Activated CD4-positive, alpha-beta T cell treated with anti-CD3 and anti-CD28 coated beads for 48 hours (primary cell): ENCODE data around the gene STAMBPL1.
A peak's percentile ranks its signal among the peaks of the same experiment; 100 is the strongest.
"Not testable (repeated sequence)": the region's sequence is repeated elsewhere in the genome, so short reads cannot be mapped to it uniquely, and the experiment has no call there.

Experiments
- DNase-seq: peaks from one replicate; pipeline ENCODE4 v3.0.0-alpha.2; 2020

STAMBPL1 gene

DNA sequence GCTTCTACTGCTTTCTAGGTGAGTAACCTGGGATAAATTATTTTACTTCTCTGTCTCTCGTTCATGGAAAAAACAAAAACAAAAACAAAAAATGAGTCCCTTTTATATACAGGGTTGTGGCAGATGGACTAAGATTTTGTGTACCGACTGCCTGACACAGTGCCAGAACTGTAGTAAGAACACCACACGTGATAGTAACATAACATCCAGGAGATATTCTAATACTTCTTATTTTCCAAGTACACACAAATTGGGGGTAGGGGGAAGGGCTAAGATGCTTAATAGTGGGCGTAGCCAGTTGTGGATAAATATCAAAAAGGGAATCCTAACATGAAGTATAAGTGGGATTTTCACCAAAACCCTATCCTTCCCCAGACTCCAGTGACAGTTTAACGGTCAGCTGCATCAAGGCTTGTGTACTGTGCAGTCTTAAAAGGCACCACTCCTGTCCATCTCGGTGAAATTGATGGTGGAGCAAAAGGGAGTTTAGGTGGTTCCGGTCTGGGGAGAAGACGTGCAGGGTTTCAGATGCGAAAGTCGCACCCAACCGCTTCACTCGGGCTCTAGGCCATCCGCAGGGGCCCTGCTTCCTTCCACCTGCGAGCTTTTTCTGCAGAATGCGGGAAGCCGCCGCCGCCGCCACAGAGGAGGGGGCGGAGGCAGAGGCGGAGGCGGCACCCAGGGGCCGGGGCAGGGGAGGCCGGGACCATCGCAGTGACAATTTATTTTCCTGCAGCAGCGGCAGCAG, at the start of gene STAMBPL1:
Gene STAMBPL1 (plus strand): TSS at position 712 of the 748 bp plus-strand sequence. CDS start 21,464 bp downstream, outside the sequence.
- DNase-seq: peak; percentile 85

DNA sequence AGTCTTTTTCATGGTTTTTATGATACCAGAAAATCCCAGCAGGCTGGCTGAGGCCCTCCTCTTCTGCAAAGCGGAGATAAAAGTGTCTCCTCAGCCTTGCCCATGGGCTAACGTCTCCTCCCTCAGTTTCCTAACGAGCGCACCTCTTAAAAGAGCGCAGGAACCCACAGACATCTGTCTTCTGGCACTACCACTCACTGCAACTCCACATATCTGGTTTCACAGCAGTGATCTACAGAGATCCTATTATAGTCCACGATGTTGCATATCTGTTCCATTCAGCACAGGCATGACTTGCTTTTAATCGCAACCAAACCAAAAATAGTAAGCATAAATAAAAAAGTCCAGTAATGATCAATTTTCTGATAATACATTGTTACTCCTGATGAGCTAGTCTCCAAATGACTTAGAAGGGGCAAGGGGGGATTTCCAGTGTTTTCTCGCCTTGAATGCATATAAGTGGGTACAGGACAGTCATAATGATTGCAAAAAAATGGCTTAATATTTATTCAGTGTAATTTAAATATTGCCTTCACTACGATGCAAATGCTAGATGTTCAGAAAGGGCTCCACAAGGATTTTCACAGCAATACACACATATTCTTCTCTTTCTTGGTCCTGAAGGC, 49.3 kb upstream of the STAMBPL1 start:
- DNase-seq: no peak

DNA sequence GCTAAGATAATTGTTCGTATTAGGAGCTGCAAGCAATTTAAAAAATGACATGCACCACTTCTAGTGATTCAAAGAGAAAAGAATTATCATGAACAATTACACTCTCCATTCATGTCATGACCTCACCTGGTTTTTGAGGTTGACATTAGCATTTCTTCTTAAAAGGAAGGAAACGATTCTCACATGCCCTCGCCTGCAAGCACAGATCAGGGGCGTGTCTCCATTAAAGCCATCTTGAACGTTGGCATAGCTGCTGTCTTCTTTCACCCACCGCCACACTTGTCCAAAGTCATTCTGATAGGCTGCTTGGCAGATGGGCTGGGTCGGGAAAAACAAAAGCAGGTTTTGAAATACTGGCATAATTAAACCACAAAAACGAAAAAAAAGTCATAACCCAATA, 48.3 kb upstream of the STAMBPL1 start:
- DNase-seq: peak; percentile 52

GRCh38 chr10:88832376-88832775, 47.7 kb upstream of the STAMBPL1 start:
- no peak for DNase-seq

DNA sequence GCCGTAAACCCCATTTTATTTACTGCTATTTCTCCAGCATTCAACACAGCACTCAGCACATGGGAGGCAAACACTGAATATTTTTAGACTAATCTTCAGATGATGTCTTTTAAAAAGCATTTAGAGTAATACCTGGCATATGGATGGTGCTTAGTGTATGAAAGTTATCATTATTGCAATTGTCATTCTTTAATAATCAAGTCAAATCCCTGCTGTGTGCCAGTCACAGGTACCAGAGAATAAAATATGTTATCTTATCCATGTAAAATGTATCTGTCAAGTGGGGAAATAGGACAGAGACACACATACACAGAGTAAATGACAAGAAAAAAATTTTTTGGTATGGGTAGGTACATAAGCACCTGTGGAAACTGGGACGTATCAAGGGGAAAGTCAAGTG, 46.9 kb upstream of the STAMBPL1 start:
- DNase-seq: no peak

- DNase-seq: no peak
These were observed 46.3 kb upstream of the STAMBPL1 start for GRCh38 chr10:88833723-88834122.

- peak; percentile 92 for DNase-seq
These were observed 44.7 kb upstream of the STAMBPL1 start for GRCh38 chr10:88835096-88835909.

GRCh38 chr10:88835910-88836221, 44.2 kb upstream of the STAMBPL1 start:
- DNase-seq: no peak

GRCh38 chr10:88837632-88838031, 42.4 kb upstream of the STAMBPL1 start:
- not testable (repeated sequence) for DNase-seq

DNA sequence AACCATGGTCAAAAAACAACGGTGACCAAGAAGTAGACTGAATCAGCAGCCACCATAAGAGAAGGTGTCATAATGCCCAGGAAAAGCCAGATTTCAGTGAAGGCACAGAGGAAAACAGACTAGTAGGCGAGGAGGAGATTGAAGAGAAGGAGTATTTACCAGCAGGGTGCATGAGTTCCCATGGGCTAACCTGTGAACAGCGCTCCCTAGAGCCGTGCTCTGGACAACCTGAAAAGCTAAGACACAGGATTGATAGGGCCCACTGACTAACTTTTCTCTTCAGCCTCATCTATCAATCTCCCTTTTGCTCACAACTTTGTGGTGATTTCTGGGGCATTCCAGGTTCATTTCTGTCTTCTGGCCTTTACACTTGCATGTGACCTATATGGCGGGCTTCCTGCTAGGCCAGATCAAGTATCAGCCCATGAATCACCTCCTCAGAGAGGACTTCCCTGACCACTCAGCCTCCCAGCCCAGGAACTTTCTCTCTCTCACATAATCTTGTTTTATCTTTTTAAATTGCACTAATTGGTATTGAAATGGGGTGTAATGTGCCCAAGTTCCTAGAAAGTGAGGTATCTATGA, 41.2 kb upstream of the STAMBPL1 start:
- no peak for DNase-seq

- no peak for DNase-seq
These were observed 39.9 kb upstream of the STAMBPL1 start for GRCh38 chr10:88840104-88840503.

DNA sequence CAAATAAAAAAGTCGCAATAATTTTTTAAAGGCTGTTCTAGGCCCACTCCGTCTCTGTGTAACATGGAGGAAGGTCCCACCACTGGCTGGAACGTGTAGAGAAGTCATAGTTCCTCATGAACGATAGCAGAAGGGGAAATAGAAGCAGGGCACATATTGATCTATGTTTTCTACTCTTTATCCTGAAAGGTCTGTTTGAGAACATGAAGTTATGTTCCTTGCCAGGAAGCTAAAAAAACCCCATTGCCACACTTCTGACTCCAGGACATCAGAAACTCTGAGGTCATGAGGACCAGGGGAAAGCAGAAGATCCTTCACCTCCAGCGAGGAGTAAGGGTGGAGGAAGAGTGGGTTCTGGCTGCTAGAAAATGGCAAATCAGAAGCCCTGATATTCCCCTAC, 39.2 kb upstream of the STAMBPL1 start:
- no peak for DNase-seq

DNA sequence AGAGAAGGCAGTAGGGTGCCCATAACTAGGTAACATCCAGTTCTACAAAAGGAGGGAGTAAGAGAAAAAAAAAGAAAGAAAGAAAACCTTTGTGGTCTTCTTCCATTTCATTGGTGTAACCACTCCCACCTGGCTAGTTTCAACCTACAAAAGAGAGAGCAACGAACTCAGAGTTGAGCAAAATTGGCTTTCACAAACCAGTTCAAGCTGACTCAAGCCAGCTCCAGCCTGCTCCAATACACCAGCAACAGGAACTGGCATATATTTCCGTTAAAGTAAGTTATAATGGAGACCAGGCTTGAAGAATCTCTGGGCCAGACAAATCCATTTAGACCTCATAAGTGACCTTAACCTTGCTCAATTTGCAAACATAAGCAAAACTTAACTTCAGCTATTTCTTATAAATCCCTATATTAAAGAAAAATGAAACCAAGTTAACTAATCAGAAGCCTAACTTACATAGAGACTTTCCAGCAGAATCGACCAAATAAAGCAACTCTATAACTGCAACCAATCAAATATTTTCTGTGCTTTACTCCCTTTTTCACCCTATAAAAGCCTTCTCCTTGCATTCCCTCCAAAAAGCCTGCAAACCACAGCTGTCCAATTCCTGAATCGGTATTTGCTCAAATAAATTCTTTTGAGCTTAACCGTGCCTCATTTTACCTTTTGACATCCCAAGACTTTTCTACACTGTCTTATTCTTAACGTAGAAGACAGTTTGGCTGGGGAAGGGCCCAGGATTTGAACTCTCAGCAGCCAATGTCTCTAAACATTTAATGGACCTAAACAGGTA, 38.5 kb upstream of the STAMBPL1 start:
- no peak for DNase-seq

DNA sequence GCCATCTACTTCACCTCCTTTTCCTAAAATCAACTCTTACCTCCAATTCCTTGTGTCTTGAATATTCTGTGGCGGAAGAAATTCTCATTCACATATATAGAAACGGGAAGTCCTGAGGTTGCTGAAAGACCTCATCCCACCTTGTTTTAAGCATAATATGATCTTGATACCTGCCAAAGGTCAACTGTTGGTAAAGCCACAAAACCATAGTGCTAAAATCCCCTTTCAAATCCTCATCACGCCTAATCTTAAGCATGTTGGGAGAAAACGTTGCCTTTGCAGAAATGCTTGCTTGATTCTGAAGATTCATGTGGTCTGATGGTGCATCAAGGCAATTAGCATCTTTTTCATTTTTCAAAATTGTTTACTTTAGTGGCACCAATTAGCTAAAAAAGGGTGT, 36.9 kb upstream of the STAMBPL1 start:
- DNase-seq: no peak

DNA sequence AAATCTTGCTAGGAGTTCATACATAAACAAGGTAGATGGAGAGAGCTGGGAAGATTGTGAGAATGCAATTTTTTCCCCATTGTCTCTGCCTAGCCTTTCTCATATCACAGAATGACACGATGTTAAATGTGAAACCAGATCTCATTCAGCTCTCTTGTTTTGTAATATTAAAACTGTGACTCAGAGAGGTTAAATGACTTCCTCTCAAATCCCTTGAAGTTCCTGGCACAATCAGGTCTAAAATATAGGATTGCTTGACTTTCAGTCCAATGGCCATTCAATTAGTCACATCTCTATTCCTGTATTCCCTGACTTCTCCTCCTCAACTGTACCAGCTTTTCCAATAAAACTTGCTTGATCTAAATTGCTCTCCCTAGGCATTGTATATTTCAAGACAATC, 31.5 kb upstream of the STAMBPL1 start:
- no peak for DNase-seq

DNA sequence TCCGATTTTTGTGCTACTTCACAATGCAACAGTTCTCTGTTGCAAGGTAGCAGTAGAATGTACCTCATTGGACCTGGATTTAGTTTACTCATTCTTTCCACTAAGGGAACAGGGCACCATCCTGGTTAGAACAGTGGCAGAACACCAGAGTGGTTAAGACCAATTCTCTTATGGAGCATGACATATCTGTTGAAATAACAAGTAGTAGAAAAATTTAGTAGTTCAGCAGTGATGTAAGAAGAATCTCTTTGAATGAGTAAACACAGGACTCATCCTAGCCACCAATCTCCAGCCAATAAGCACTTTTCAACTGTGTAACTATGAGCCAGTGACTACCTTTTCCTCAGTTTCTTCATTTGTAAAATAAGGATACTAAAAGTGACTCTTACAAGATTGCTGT, 30.8 kb upstream of the STAMBPL1 start:
- DNase-seq: no peak

GRCh38 chr10:88850712-88851111, 29.3 kb upstream of the STAMBPL1 start:
- no peak for DNase-seq

- DNase-seq: no peak
These were observed 28.3 kb upstream of the STAMBPL1 start, which contains the start of gene ANKRD22 for GRCh38 chr10:88851706-88852105. Gene ANKRD22, minus strand, starts transcription at chr10:88851844. Its CDS starts 237 bp downstream, at chr10:88851607.

- DNase-seq: no peak
These were observed 27.7 kb upstream of the STAMBPL1 start for GRCh38 chr10:88852327-88852726.

- DNase-seq: no peak
These were observed 26.7 kb upstream of the STAMBPL1 start for GRCh38 chr10:88853155-88853881.

DNA sequence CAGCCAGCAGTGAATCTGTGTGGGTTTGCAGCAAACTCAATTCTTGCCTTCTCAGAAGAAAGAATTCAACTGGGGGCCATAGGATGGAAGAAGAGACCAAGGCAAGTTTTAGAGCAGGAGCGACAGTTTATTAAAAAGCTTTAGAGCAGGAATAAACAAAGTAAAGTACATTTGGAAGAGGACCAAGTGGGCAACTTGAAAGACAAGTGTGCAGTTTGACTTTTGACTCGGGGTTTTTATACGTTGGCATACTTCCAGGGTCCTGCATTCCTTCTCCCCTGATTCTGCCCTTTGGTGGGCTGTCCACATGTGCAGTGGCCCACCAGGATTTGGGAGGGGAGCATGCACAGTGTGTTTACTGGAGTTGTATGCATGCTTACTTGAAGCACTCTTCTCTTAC, 25.4 kb upstream of the STAMBPL1 start:
- no peak for DNase-seq

- DNase-seq: no peak
These were observed 22.2 kb upstream of the STAMBPL1 start for GRCh38 chr10:88857831-88858230.
